Measurements from ENCODE around the gene PAGE5. TPM values are rescaled to one million over a fixed set of nuclear protein-coding genes. Genes with fewer than 3 reads are reported as not detected.

Gene PAGE5
- total and polyA plus RNA-seq, 4 donors, result not detected

DNA sequence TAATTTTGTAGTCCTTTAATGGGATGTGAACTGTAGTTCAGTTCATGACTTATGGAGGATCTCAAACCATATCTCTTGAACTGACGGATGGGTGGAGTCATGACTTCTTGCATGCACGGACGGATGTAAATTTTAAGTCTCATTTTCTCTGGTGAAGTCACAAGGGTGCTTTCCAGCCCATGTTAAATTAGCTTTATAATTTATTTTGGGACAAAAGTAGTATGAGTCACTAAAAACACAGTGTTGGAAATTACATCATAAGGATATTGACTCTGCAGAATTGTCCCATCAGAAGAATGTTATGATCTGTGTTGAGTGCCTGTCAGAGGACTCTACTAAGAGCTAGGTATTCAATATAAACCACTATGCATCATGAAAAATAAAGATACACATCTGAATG, 6.8 kb upstream of the PAGE5 start:
- TF ChIP-seq, protein P1, sequence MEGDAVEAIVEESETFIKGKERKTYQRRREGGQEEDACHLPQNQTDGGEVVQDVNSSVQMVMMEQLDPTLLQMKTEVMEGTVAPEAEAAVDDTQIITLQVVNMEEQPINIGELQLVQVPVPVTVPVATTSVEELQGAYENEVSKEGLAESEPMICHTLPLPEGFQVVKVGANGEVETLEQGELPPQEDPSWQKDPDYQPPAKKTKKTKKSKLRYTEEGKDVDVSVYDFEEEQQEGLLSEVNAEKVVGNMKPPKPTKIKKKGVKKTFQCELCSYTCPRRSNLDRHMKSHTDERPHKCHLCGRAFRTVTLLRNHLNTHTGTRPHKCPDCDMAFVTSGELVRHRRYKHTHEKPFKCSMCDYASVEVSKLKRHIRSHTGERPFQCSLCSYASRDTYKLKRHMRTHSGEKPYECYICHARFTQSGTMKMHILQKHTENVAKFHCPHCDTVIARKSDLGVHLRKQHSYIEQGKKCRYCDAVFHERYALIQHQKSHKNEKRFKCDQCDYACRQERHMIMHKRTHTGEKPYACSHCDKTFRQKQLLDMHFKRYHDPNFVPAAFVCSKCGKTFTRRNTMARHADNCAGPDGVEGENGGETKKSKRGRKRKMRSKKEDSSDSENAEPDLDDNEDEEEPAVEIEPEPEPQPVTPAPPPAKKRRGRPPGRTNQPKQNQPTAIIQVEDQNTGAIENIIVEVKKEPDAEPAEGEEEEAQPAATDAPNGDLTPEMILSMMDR (IDR thresholded peaks at IDR 0.05; ENCODE audit: control extremely low read depth, extremely low read depth), result no peak
- Histone ChIP-seq H3K27me3 (ENCODE audit: control insufficient read depth in 3 of 3, insufficient read depth in 3 of 3, low read length in 2 of 3) (peaks cover 0 to 2% (median 0%) of the 10 kb centered on the region in 3 donors), H3K27ac (ENCODE audit: low read depth in 1 of 2, low read length in 1 of 2) (no peak overlapping the region), H3K36me3 (ENCODE audit: control insufficient read depth in 4 of 4, insufficient read depth in 4 of 4, low read length in 4 of 4) (no peaks in the 10 kb centered on the region), H3K9me3 (ENCODE audit: control insufficient read depth in 4 of 4, insufficient read depth in 3 of 4, low read length in 3 of 4) (no peaks in the 10 kb centered on the region), H3K4me1 (ENCODE audit: control insufficient read depth in 5 of 5, insufficient read depth in 5 of 5, low read length in 5 of 5) (no peaks in the 10 kb centered on the region), H3K9ac (ENCODE audit: insufficient read depth in 1 of 2, low read length in 2 of 2) (no peak overlapping the region), H3K4me3 (no peak overlapping the region)
- WGBS, 2 donors, result 66 to 80% methylated on average over 3 of the region's 3 CpGs
- ATAC-seq (ENCODE audit: insufficient read depth, low FRiP score) (no peak), DNase-seq (no peak)

DNA sequence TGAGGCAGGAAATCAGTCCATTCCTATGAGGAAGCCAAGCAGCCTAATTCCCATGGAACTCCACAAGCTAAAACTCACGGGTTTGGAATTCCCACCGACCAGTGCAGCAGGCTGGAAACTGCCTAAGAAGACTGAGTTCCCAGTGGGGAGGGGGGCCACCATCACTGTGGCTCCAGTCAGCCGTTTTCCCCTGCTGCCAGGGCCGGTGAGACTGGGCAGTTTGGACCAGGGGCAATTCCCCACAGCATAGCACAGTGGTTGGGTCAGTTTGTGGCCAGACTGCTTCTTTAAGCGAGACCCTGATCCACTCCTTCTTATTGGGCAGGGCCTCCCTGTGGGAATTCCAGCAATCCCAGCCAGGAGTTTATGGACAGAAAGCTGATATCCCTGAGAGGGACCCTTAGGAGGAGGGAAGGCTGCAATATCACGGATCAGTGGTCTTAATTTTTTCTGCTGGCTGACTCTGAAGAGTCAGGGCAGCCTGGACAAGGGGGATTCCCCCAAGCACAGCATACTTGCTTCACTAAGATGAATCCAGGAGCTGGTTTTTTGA, 20.7 kb downstream of the PAGE5 start:
- Histone ChIP-seq H3K4me3 (no peak overlapping the region), H3K27me3 (ENCODE audit: control insufficient read depth in 3 of 3, insufficient read depth in 3 of 3, low read length in 2 of 3) (no peaks in the 10 kb centered on the region), H3K27ac (ENCODE audit: low read depth in 1 of 2, low read length in 1 of 2) (no peak overlapping the region), H3K9me3 (ENCODE audit: control insufficient read depth in 4 of 4, insufficient read depth in 3 of 4, low read length in 3 of 4) (peaks cover 0 to 3% (median 0%) of the 10 kb centered on the region in 4 donors), H3K4me1 (ENCODE audit: control insufficient read depth in 5 of 5, insufficient read depth in 5 of 5, low read length in 5 of 5) (no peaks in the 10 kb centered on the region), H3K36me3 (ENCODE audit: control insufficient read depth in 4 of 4, insufficient read depth in 4 of 4, low read length in 4 of 4) (no peaks in the 10 kb centered on the region), H3K9ac (ENCODE audit: insufficient read depth in 1 of 2, low read length in 2 of 2) (no peak overlapping the region)
- no peak for ATAC-seq (ENCODE audit: insufficient read depth, low FRiP score)
- 60 to 71% methylated on average over 6 of the region's 6 CpGs for WGBS, 2 donors
- DNase-seq, result no peak
- TF ChIP-seq, protein P1 (IDR thresholded peaks at IDR 0.05; ENCODE audit: control extremely low read depth, extremely low read depth), result no peak

DNA sequence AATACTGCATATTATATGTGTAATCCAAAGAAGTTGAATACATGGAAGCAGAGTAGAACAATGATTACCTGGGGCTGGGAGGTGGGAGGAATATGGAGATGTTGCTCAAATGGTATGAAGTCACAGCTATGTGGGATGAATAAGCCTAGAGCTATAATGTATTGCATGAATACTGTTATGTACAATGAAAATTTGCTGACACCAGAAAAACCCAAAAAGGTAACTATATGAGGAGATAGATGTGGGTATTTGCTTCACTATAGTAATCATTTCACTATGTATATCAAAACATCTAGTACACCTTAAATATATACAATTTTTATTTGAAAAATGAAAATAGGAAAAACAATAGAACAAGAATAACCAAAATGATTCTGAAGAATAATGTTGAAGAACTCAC, 33.4 kb downstream of the PAGE5 start:
- H3K9ac ChIP-seq (ENCODE audit: insufficient read depth in 1 of 2, low read length in 2 of 2), result no peak overlapping the region
- no peaks in the 10 kb centered on the region for H3K4me1 ChIP-seq (ENCODE audit: control insufficient read depth in 5 of 5, insufficient read depth in 5 of 5, low read length in 5 of 5)
- H3K27ac ChIP-seq (ENCODE audit: low read depth in 1 of 2, low read length in 1 of 2), result no peak overlapping the region
- H3K36me3 ChIP-seq (ENCODE audit: control insufficient read depth in 4 of 4, insufficient read depth in 4 of 4, low read length in 4 of 4), result no peaks in the 10 kb centered on the region
- no peak for DNase-seq
- TF ChIP-seq, protein P1 (IDR thresholded peaks at IDR 0.05; ENCODE audit: control extremely low read depth, extremely low read depth), result no peak
- no peak overlapping the region for H3K4me3 ChIP-seq
- H3K27me3 ChIP-seq (ENCODE audit: control insufficient read depth in 3 of 3, insufficient read depth in 3 of 3, low read length in 2 of 3), result no peaks in the 10 kb centered on the region
- ATAC-seq (ENCODE audit: insufficient read depth, low FRiP score), result no peak
- no peaks in the 10 kb centered on the region for H3K9me3 ChIP-seq (ENCODE audit: control insufficient read depth in 4 of 4, insufficient read depth in 3 of 4, low read length in 3 of 4)

DNA sequence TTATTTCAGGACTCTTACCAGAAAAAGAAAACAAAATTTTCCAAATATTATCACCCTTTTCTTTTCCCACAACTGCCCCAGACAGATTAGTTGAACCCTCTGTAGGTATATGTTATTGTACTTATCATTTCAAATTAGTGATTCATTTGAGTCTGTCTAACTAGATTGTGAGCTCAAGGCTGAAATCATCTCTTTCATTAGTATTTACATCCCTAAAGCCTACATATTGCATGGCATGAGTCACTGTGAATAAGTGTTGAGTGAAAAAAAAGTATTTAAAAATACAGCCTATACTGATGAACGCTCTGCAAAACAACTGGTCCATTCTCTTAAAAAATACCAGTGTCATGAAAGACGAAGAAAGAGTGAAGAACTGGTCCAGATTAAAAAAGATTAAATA, 40.7 kb downstream of the PAGE5 start:
- H3K9me3 ChIP-seq (ENCODE audit: control insufficient read depth in 4 of 4, insufficient read depth in 3 of 4, low read length in 3 of 4), result no peaks in the 10 kb centered on the region
- ATAC-seq (ENCODE audit: insufficient read depth, low FRiP score), result no peak
- no peak for DNase-seq
- whole genome bisulfite sequencing, 2 donors, result 73 to 90% methylated on average over 2 of the region's 2 CpGs
- H3K27ac ChIP-seq (ENCODE audit: low read depth in 1 of 2, low read length in 1 of 2), result no peak overlapping the region
- H3K27me3 ChIP-seq (ENCODE audit: control insufficient read depth in 3 of 3, insufficient read depth in 3 of 3, low read length in 2 of 3), result no peaks in the 10 kb centered on the region
- no peak overlapping the region for H3K9ac ChIP-seq (ENCODE audit: insufficient read depth in 1 of 2, low read length in 2 of 2)
- H3K4me3 ChIP-seq, result no peak overlapping the region
- TF ChIP-seq, protein P1 (IDR thresholded peaks at IDR 0.05; ENCODE audit: control extremely low read depth, extremely low read depth), result no peak
- no peaks in the 10 kb centered on the region for H3K36me3 ChIP-seq (ENCODE audit: control insufficient read depth in 4 of 4, insufficient read depth in 4 of 4, low read length in 4 of 4)
- H3K4me1 ChIP-seq (ENCODE audit: control insufficient read depth in 5 of 5, insufficient read depth in 5 of 5, low read length in 5 of 5), result no peaks in the 10 kb centered on the region

Measured in lung (tissue), 12 donors.